GM21723 (cell line): ENCODE results near the gene ZNF771.

Experiments used
- ATAC-seq: cut with Tn5 transposase; IDR thresholded peaks from one replicate; pipeline ENCODE4 v1.9.1; 2021; ENCODE audit warnings: mild to moderate bottlenecking, moderate library complexity; ENCODE audit not compliant: unreplicated experiment

Gene ZNF771

GRCh38 chr16:30397776-30398660 lies 9.4 kb upstream of the ZNF771 start:
- no peak for ATAC-seq

DNA sequence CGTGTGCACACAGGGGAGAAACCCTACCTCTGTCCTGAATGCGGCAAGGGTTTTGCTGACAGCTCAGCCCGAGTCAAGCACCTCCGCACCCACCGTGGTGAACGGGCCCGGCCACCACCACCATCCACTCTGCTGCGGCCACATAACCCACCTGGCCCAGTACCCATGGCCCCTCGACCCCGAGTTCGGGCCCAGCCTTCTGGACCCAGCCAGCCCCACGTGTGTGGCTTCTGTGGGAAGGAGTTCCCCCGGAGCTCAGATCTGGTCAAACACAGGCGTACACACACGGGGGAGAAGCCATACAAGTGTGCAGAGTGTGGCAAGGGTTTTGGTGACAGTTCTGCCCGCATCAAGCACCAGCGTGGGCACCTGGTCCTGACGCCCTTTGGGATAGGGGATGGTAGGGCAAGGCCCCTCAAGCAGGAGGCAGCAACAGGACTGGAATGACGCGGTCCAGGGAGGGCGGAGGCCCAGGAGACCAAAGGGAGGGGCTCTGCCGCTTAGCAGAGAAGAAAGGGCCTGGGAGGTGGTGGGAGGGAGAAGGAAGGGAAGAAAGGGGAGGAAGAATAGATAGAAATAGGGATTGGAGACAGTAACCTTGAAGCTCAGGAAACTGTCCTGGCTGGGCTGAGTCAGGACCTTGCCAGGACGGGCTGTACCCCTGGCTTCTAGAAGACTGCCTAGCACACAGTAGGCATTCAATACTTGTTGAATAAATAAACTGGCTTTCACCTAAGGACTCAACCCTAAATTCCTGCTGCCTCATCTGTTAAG lies 8.6 kb upstream of the ZNF771 start:
- ATAC-seq: no peak

- no peak for ATAC-seq
Measured at GRCh38 chr16:30399435-30400186, 7.8 kb upstream of the ZNF771 start.

GRCh38 chr16:30401768-30402425 lies 5.5 kb upstream of the ZNF771 start:
- no peak for ATAC-seq

DNA sequence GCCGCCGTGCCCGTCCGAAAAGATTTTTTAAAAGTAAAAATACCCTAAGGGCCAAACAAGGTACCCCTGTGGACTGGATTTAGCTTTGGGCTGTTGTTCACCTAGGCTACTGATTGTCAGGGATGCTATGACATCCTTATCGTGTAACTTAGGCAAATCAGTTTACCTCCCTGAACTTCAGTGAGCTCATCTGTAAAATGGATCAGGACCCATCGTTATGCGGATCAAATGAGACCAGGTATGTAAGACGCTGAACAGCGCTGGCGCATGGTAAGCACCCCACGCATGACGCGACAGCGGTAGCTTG lies 658 bp upstream of the ZNF771 start:
- ATAC-seq: peak; percentile 15

- no peak for ATAC-seq
Measured at GRCh38 chr16:30407804-30408534, 563 bp downstream of the ZNF771 start.

GRCh38 chr16:30409125-30410060 lies 2.0 kb downstream of the ZNF771 start:
- ATAC-seq: no peak

DNA sequence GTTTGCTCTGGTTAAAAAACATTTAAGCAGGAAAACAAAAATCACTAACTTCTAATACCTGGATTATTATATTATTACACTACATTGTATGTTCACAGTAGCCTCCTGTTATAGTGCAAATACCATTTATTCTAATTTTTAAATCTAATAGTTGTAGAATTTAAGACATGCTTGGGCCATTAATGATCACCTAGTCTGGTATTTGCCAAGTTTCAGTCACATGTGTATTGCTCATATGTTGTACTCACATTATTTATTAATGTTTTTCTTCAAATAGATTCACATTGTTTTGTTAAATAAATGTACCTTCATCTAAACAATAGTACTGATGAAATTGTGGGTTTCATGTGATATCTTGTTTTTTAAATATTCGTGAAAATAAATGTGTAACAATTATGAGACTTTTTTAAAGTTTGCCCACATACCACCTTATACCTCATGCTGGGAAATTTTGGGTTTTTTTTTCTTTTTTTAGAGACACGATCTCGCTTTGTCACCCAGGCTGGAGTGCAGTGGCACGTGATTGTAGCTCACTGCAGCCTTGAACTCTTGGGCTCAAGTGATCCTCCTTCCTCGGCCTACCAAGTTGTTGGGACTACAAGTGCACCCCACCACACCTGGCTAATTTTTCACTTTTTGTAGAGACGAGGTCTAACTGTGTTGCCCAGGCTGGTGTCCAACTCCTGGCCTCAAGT lies 5.9 kb downstream of the ZNF771 start:
- no peak for ATAC-seq

GRCh38 chr16:30414159-30414558 lies 6.8 kb downstream of the ZNF771 start:
- ATAC-seq: no peak

- no peak for ATAC-seq
Measured at GRCh38 chr16:30416047-30416603, 8.7 kb downstream of the ZNF771 start.

- peak; percentile 20 for ATAC-seq
Measured at GRCh38 chr16:30416624-30417528, 9.5 kb downstream of the ZNF771 start.

GRCh38 chr16:30417529-30418349 lies 10.3 kb downstream of the ZNF771 start:
- peak; percentile 69 for ATAC-seq

- no peak for ATAC-seq
Measured at GRCh38 chr16:30418350-30419181, 11.2 kb downstream of the ZNF771 start.

DNA sequence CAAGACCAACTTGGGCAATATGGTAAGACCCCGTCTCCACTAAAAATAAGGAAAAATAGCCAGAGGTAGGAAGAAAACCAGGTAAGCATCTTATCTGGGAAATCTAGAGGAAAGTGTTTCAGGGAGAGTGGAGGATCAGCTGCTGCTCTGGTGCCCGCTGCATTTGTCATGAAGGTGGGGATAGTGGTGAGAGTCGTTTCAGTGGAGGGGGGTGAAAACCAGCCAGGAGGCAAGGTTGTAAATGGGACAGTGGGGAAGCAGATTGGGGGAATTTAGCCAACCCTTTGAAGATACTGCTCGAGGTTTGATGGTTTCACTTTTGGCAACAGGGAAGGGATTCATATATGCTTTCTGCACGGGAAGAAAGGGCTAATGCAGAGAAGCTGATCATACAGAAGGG lies 13.6 kb downstream of the ZNF771 start:
- no peak for ATAC-seq

DNA sequence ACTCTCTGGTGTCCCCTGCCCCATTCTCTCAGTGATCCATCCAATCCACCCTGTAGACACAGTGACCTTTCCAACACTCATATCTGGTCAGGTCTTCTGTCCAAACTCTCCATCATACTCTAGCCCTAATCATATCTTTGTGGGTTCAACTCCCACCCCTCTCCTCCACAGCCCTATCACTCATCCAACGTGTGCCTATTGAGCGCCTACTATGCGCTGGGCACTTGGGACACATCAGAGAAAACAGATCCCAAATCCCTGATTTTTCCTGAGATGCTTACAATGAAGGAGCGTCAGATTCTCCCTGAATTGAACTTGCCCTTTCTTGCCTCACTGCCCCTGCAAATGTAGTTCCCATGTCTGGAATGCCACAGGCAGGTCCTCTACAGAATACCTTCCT lies 20.6 kb downstream of the ZNF771 start:
- ATAC-seq: no peak

GRCh38 chr16:30429418-30429677 lies 21.9 kb downstream of the ZNF771 start:
- peak; percentile 6 for ATAC-seq
